ENCODE data around the gene IGHMBP2. TPM values are rescaled to one million over a fixed set of nuclear protein-coding genes. Genes with fewer than 3 reads are reported as not detected.

IGHMBP2 gene
- total and polyA plus RNA-seq, 2 of the 8 experiments (the other 6 are each of a cell fraction or from before 2014, with no cell fraction given), result 8.4 to 17.6 TPM

DNA sequence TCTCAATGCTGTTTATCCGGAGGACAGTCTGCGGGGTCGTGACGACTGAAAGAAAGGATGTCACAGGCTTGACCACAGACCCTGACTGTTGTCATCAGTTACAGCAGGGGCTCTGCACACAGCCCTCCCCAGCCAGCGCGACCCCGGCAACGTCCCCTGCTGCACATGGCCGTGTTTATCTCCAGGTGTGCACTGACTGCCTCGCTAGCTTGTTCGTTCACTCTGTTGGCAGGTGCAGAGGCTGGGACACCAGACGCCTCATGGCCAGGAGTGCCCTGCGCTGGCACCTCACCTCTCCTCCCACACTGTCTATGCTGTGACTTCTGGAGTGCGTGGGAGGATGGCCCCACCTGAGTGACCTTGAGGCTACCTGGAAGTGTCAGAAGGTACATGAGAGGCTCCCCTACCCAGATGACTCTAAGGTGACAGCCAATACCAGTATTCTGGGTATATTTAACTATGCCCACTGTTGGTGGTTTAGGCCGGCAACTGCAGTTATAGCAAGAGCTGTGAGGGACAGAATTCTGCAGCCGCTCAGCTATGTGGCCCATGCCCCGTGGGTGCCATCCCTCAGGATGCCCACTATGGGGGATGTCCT, 12.2 kb upstream of the IGHMBP2 start:
- no peaks in the 10 kb centered on the region for H3K27me3 ChIP-seq (replicated peaks in 1 of 4; ENCODE audit: control insufficient read depth in 3 of 4, extremely low read depth in 1 of 4, insufficient read depth in 3 of 4, low read length in 3 of 4)
- H2BK15ac ChIP-seq (ENCODE audit: low read length), result no peak overlapping the region
- H3K9ac ChIP-seq (replicated peaks in 1 of 4; ENCODE audit: extremely low read depth in 1 of 4, low read depth in 3 of 4, low read length in 3 of 4), result no peak overlapping the region
- H3K79me1 ChIP-seq (ENCODE audit: low read depth, low read length), result no peaks in the 10 kb centered on the region
- DNase-seq (ENCODE audit: low read depth in 1 of 2, low spot score in 2 of 2), result no peak
- peaks cover 6 to 17% of the 10 kb centered on the region in 2 experiments for H4K20me1 ChIP-seq (replicated peaks in 1 of 2; ENCODE audit: control insufficient read depth in 1 of 2, insufficient read depth in 2 of 2, low read length in 2 of 2)
- no peak overlapping the region for H3K4me2 ChIP-seq (ENCODE audit: insufficient read depth in 1 of 2, low read depth in 2 of 2, low read length in 2 of 2)
- H3K14ac ChIP-seq (ENCODE audit: insufficient read length), result no peak overlapping the region
- H2AK5ac ChIP-seq (ENCODE audit: low read depth, low read length), result no peak overlapping the region
- no peaks in the 10 kb centered on the region for H3K79me2 ChIP-seq (ENCODE audit: control insufficient read depth in 1 of 2, insufficient read depth in 2 of 2, low read length in 2 of 2)
- ChIA-PET CTCF (ENCODE audit: partially characterized antibody) (interaction anchor here (1.9 to 2.2 kb wide), 4 partner anchors 14 to 142 kb away, joined by 4 to 17 read pairs (median 4); no protein-coding TSS in a partner anchor), POLR2A (ENCODE audit: partially characterized antibody) (interaction anchor here (1.5 kb wide), 1 partner anchor 12 kb away, joined by 5 read pairs; no protein-coding TSS in a partner anchor)
- H2BK5ac ChIP-seq (ENCODE audit: low read depth, low read length), result no peak overlapping the region
- H3K36me3 ChIP-seq (ENCODE audit: control insufficient read depth in 2 of 4, insufficient read depth in 4 of 4, low read length in 3 of 4), result peaks cover 12 to 47% (median 29%) of the 10 kb centered on the region in 4 experiments; a peak in 7 of 8 replicates
- H3K4me1 ChIP-seq (replicated peaks in 1 of 4; ENCODE audit: control insufficient read depth in 3 of 4, insufficient read depth in 4 of 4, low read length in 3 of 4), result peaks cover 0 to 4% (median under 1%) of the 10 kb centered on the region in 4 experiments; a peak in 1 of 7 replicates
- TF ChIP-seq CBX8 (IDR thresholded peaks at IDR 0.05; ENCODE audit: borderline replicate concordance, low read depth, low read length) (no peak), SP2 (IDR thresholded peaks at IDR 0.05; ENCODE audit: low read length) (no peak), POLR2AphosphoS5 (IDR thresholded peaks at IDR 0.05; ENCODE audit: low read depth, low read length) (no peak; the same call in 1 of the 2 replicates), TCF12 (IDR thresholded peaks at IDR 0.05; ENCODE audit: low read depth, low read length) (no peak), KDM4A (IDR thresholded peaks at IDR 0.05; ENCODE audit: low read depth, low read length, severe bottlenecking) (no peak), ZNF274 (IDR thresholded peaks at IDR 0.05; ENCODE audit: borderline replicate concordance, extremely low read depth, low read length) (no peak), KDM5A (IDR thresholded peaks at IDR 0.05; ENCODE audit: low read length) (no peak)
- TF ChIP-seq, protein P1, sequence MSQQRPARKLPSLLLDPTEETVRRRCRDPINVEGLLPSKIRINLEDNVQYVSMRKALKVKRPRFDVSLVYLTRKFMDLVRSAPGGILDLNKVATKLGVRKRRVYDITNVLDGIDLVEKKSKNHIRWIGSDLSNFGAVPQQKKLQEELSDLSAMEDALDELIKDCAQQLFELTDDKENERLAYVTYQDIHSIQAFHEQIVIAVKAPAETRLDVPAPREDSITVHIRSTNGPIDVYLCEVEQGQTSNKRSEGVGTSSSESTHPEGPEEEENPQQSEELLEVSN (IDR thresholded peaks at IDR 0.05), result no peak
- no peak overlapping the region for H2BK20ac ChIP-seq (ENCODE audit: low read length)
- no peak overlapping the region for H3K23ac ChIP-seq (ENCODE audit: insufficient read length)
- no peak overlapping the region for H3K27ac ChIP-seq (ENCODE audit: low read depth, low read length)
- no peak overlapping the region for H4K91ac ChIP-seq (replicated peaks; ENCODE audit: insufficient read length, low read length)
- H4K8ac ChIP-seq (ENCODE audit: extremely low read depth, insufficient read depth, low read length), result no peak overlapping the region
- no peak overlapping the region for H2AFZ ChIP-seq (ENCODE audit: low read length)
- no peak overlapping the region for H3K4ac ChIP-seq (replicated peaks; ENCODE audit: insufficient read length, low read depth, low read length)
- no peak overlapping the region for H2BK12ac ChIP-seq (ENCODE audit: low read depth, low read length)
- no peak overlapping the region for H4K5ac ChIP-seq (ENCODE audit: insufficient read length, low read depth, low read length)
- no peak overlapping the region for H3K18ac ChIP-seq (ENCODE audit: extremely low read depth, low read length)
- H3K23me2 ChIP-seq (ENCODE audit: low read depth, low read length), result no peaks in the 10 kb centered on the region
- no peak overlapping the region for H3K56ac ChIP-seq (replicated peaks; ENCODE audit: insufficient read length, low read depth, low read length)
- FAIRE-seq, result no peak
- no peak overlapping the region for H2BK120ac ChIP-seq (replicated peaks; ENCODE audit: low read depth, low read length)
- 92% methylated on average over 17 of the region's 17 CpGs; no CpG with 5 or more reads in 1 of the 2 experiments for WGBS, 2 experiments (ENCODE audit: extremely low coverage in 1 of 2, insufficient coverage in 1 of 2, insufficient read length in 1 of 2, insufficient replicate concordance in 2 of 2, low coverage in 1 of 2, low lambda C conversion rate in 2 of 2, missing lambda C conversion rate in 1 of 2)
- no peaks in the 10 kb centered on the region for H3K9me3 ChIP-seq (ENCODE audit: insufficient read depth in 2 of 2, low read depth in 1 of 2, low read length in 1 of 2)
- H3K4me3 ChIP-seq (ENCODE audit: extremely low read depth in 1 of 4, insufficient read depth in 2 of 4, low read depth in 3 of 4, low read length in 4 of 4), result no peak overlapping the region

Data from H1 (cell line).